HCT116 (cell line): ENCODE data around the gene ATP5PO. TPM values are rescaled to one million over a fixed set of nuclear protein-coding genes. Genes with fewer than 3 reads are reported as not detected.

ENCODE experiments used
- ATAC-seq: fragments of 200-7000 bp; cut with Tn5 transposase; 2 replicates; pipeline ENCODE4 v1.9.1; 2020; ENCODE audit warnings: mild to moderate bottlenecking, moderate library complexity
- BruUV-seq: library from RNA; stranded (reverse); fragments of 400-500 nt; replicated peaks from 2 replicates; lab custom pipeline; 2021; lab: Mats Ljungman, UMichigan
- CTCF ChIA-PET: fragments of 300-600 bp; sonication (Branson Sonifier 250); formaldehyde crosslinking; loops from one replicate; lab custom pipeline; 2021; ENCODE audit warnings: antibody characterized with exemption; lab: Charles Lee
- POLR2A ChIA-PET: fragments of 300-600, 350-600 bp; sonication (Branson Sonifier 250); formaldehyde crosslinking; loops from one replicate; lab custom pipeline; 2021; ENCODE audit warnings: antibody characterized with exemption; lab: Charles Lee
- RAD21 ChIA-PET, 2 experiments: fragments of 300-600 bp; sonication (Branson Sonifier 250); formaldehyde crosslinking; loops; one replicate each; lab custom pipeline; 2023; ENCODE audit warnings: low total read pairs in 2 of 2; ENCODE audit not compliant: uncharacterized antibody in 2 of 2, unreplicated experiment in 2 of 2, low non-redundant PET in 1 of 2; lab: Charles Lee
- DNase-seq: peaks from one replicate; pipeline ENCODE4 v3.0.0-alpha.2; 2010; ENCODE audit warnings: low read depth, low spot score
- H2AFZ ChIP-seq: fragments of 200-600 bp; shearing (Covaris generic), sonication (generic); 2 replicates; pipeline ENCODE4 v1.6.1; 2017; ENCODE audit warnings: low read depth, mixed run types, mixed read lengths, antibody characterized with exemption, low read length; ENCODE audit not compliant: poor library complexity, severe bottlenecking
- H3K27ac ChIP-seq: 2 replicates; pipeline ENCODE4 v1.5.1; 2012; ENCODE audit warnings: low read depth, low read length
- H3K27me3 ChIP-seq: fragments of 200-600 bp; sonication (generic); 2 replicates; pipeline ENCODE4 v1.6.1; 2016; ENCODE audit warnings: mixed run types, low read length, mixed read lengths; ENCODE audit not compliant: insufficient read depth
- H3K36me3 ChIP-seq, 2 experiments: fragments of 200-500 bp in 1 of 2; fragments of 200-600 bp in 1 of 2; sonication (Bioruptor generic) in 1 of 2; sonication (generic) in 1 of 2; 2 replicates each; pipeline versions ENCODE4 v1.5.1 to v1.6.1; 2014 to 2016; ENCODE audit warnings: low read length in 2 of 2, inconsistent platforms in 1 of 2, mixed read lengths in 1 of 2, mixed run types in 1 of 2; ENCODE audit not compliant: insufficient read depth in 2 of 2, control insufficient read depth in 1 of 2
- H3K4me1 ChIP-seq, 2 experiments: fragments of 200-600 bp in 1 of 2; sonication (generic) in 1 of 2; 2 replicates each; pipeline versions ENCODE4 v1.5.1 to v1.6.1; 2012 to 2017; ENCODE audit warnings: low read length in 2 of 2, inconsistent platforms in 1 of 2, mild to moderate bottlenecking in 1 of 2, mixed read lengths in 1 of 2, mixed run types in 1 of 2, moderate library complexity in 1 of 2; ENCODE audit not compliant: insufficient read depth in 2 of 2, control insufficient read depth in 1 of 2
- H3K4me2 ChIP-seq: fragments of 200-600 bp; sonication (generic); 2 replicates; pipeline ENCODE4 v1.6.1; 2017; ENCODE audit warnings: mixed run types, low read length, mixed read lengths
- H3K4me3 ChIP-seq, 2 experiments: fragments of 200-600 bp in 1 of 2; sonication (generic) in 1 of 2; replicated peaks in 1 of 2; 2 replicates each; pipeline ENCODE4 v1.5.1; 2011 to 2016; ENCODE audit warnings: low read length in 2 of 2, control low read depth in 1 of 2, low read depth in 1 of 2, mild to moderate bottlenecking in 1 of 2, mixed read lengths in 1 of 2, mixed run types in 1 of 2
- H3K79me2 ChIP-seq: fragments of 200-600 bp; sonication (generic); 2 replicates; pipeline ENCODE4 v1.6.1; 2017; ENCODE audit warnings: mild to moderate bottlenecking, mixed run types, low read length, moderate library complexity, mixed read lengths; ENCODE audit not compliant: insufficient read depth
- H3K9ac ChIP-seq: fragments of 200-600 bp; sonication (generic); 2 replicates; pipeline ENCODE4 v1.6.1; 2016; ENCODE audit warnings: low read length, mixed read lengths
- H3K9me2 ChIP-seq: fragments of 200-600 bp; sonication (generic), shearing (Covaris generic); 2 replicates; pipeline ENCODE4 v1.6.1; 2017; ENCODE audit warnings: mixed run types, mild to moderate bottlenecking, moderate library complexity; ENCODE audit not compliant: insufficient read depth
- H3K9me3 ChIP-seq, 2 experiments: fragments of 200-500 bp in 1 of 2; fragments of 200-600 bp in 1 of 2; sonication (Bioruptor generic) in 1 of 2; sonication (generic) in 1 of 2; 2 replicates each; pipeline ENCODE4 v1.6.1; 2014 to 2017; ENCODE audit warnings: low read length in 2 of 2, mixed read lengths in 2 of 2, inconsistent platforms in 1 of 2, low read depth in 1 of 2, mild to moderate bottlenecking in 1 of 2, mixed run types in 1 of 2, moderate library complexity in 1 of 2; ENCODE audit not compliant: control insufficient read depth in 1 of 2, insufficient read depth in 1 of 2
- H4K20me1 ChIP-seq: fragments of 200-600 bp; sonication (generic), shearing (Covaris generic); 2 replicates; pipeline ENCODE4 v1.6.1; 2017; ENCODE audit warnings: mixed run types, mild to moderate bottlenecking, moderate library complexity; ENCODE audit not compliant: insufficient read depth
- CBX3 ChIP-seq: IDR thresholded peaks from 2 replicates; pipeline ENCODE4 v1.6.1; 2012; ENCODE audit warnings: low read depth
- ELF1 ChIP-seq: IDR thresholded peaks from 2 replicates; pipeline ENCODE4 v1.6.1; 2012; ENCODE audit warnings: low read depth, borderline replicate concordance
- EZH2 ChIP-seq: fragments of 200-600 bp; sonication (generic); IDR thresholded peaks from 2 replicates; pipeline ENCODE4 v1.6.1; 2017; ENCODE audit warnings: antibody characterized with exemption, mixed run types
- FOSL1 ChIP-seq: IDR thresholded peaks from 2 replicates; pipeline ENCODE4 v1.6.1; 2012; ENCODE audit warnings: low read depth
- JUND ChIP-seq: IDR thresholded peaks from 2 replicates; pipeline ENCODE4 v1.6.1; 2012
- RAD21 ChIP-seq: IDR thresholded peaks from 2 replicates; pipeline ENCODE4 v1.6.1; 2012; ENCODE audit warnings: low read depth, mild to moderate bottlenecking
- SIN3A ChIP-seq: IDR thresholded peaks from 2 replicates; pipeline ENCODE4 v1.6.1; 2012; ENCODE audit warnings: low read depth
- SP1 ChIP-seq: IDR thresholded peaks from 2 replicates; pipeline ENCODE4 v1.6.1; 2012; ENCODE audit warnings: low read depth
- SRF ChIP-seq: IDR thresholded peaks from 2 replicates; pipeline ENCODE4 v1.6.1; 2012; ENCODE audit warnings: low read depth
- intact Hi-C: fragments of 100-400 bp; cut with micrococcal nuclease; formaldehyde crosslinking; loops from 2 replicates; pipeline ENCODE4 v1.10.0; 2022
- total RNA-seq: library from RNA; stranded (reverse); gene quantifications from one replicate; pipeline ENCODE4 v1.2.1, GENCODE V29; 2021; ENCODE audit not compliant: unreplicated experiment
- TF ChIP-seq, protein P1 (sequence below), 3 experiments: fragments of 200-600 bp in 1 of 3; sonication (generic) in 1 of 3; IDR thresholded peaks in 2 of 3; conservative IDR thresholded peaks in 1 of 3; 2 replicates each; pipeline ENCODE4 v1.5.1; 2012 to 2017; ENCODE audit warnings: low read depth in 2 of 3, low read length in 2 of 3, antibody characterized with exemption in 1 of 3, borderline replicate concordance in 1 of 3, control low read depth in 1 of 3, mild to moderate bottlenecking in 1 of 3, mixed read lengths in 1 of 3, mixed run types in 1 of 3, moderate library complexity in 1 of 3; ENCODE audit not compliant: insufficient read depth in 1 of 3
- TF ChIP-seq, protein P2 (sequence below): IDR thresholded peaks from 2 replicates; pipeline ENCODE4 v1.6.1; 2012
- TF ChIP-seq, protein P3 (sequence below): IDR thresholded peaks from 2 replicates; pipeline ENCODE4 v1.6.1; 2012; ENCODE audit warnings: low read depth
- TF ChIP-seq, protein P4 (sequence below): IDR thresholded peaks from 2 replicates; pipeline ENCODE4 v1.6.1; 2011; ENCODE audit warnings: mild to moderate bottlenecking, low read length, moderate library complexity; ENCODE audit not compliant: insufficient replicate concordance; ENCODE audit errors: extremely low read depth

ATP5PO gene
- total RNA-seq, 1 experiment from 2014 or later: 238 TPM

DNA sequence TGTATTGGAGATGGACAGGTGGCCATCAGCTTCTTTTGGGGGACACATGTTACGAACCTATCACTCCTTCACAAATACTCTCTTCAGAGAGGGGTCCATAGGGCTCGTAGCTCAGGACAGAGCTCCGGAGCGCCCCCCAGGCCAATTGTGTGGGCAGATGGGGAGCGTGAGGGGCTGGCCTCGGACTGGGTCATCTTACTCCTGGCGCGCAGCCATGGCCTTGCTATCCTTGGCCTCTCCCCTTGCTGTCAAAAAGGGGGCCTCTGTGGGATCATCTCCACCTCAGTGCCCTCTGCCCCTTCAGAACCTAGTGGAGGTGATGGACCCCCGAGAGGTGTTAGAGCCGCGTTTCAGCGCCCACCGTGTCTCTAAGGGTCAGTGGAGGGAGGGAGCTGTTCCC lies 35.0 kb downstream of the ATP5PO start:
- H3K9me2 ChIP-seq: no peaks in the 10 kb centered on the region
- no peaks in the 10 kb centered on the region for H3K4me1 ChIP-seq
- H3K9me3 ChIP-seq: no peaks in the 10 kb centered on the region
- no TSS peak for BruUV-seq
- no peaks in the 10 kb centered on the region for H3K36me3 ChIP-seq
- H3K27ac ChIP-seq: no peak overlapping the region
- H3K79me2 ChIP-seq: no peaks in the 10 kb centered on the region
- no peak overlapping the region for H2AFZ ChIP-seq
- intact Hi-C loops: no loop called here
- H3K4me2 ChIP-seq: no peak overlapping the region
- no peak for TF ChIP-seq EZH2
- no peak for TF ChIP-seq SIN3A
- no peak for TF ChIP-seq SRF
- TF ChIP-seq, protein P1, sequence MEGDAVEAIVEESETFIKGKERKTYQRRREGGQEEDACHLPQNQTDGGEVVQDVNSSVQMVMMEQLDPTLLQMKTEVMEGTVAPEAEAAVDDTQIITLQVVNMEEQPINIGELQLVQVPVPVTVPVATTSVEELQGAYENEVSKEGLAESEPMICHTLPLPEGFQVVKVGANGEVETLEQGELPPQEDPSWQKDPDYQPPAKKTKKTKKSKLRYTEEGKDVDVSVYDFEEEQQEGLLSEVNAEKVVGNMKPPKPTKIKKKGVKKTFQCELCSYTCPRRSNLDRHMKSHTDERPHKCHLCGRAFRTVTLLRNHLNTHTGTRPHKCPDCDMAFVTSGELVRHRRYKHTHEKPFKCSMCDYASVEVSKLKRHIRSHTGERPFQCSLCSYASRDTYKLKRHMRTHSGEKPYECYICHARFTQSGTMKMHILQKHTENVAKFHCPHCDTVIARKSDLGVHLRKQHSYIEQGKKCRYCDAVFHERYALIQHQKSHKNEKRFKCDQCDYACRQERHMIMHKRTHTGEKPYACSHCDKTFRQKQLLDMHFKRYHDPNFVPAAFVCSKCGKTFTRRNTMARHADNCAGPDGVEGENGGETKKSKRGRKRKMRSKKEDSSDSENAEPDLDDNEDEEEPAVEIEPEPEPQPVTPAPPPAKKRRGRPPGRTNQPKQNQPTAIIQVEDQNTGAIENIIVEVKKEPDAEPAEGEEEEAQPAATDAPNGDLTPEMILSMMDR (IDR thresholded peaks at IDR 0.05 in 2 of 3, conservative IDR thresholded peaks at IDR 0.05 in 1 of 3; ENCODE audit: borderline replicate concordance in 1 of 3, insufficient read depth in 1 of 3, low read depth in 2 of 3, low read length in 2 of 3): no peak
- TF ChIP-seq ELF1: no peak
- no peak for TF ChIP-seq JUND
- TF ChIP-seq, protein P2, sequence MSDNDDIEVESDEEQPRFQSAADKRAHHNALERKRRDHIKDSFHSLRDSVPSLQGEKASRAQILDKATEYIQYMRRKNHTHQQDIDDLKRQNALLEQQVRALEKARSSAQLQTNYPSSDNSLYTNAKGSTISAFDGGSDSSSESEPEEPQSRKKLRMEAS: no peak
- TF ChIP-seq, protein P3, sequence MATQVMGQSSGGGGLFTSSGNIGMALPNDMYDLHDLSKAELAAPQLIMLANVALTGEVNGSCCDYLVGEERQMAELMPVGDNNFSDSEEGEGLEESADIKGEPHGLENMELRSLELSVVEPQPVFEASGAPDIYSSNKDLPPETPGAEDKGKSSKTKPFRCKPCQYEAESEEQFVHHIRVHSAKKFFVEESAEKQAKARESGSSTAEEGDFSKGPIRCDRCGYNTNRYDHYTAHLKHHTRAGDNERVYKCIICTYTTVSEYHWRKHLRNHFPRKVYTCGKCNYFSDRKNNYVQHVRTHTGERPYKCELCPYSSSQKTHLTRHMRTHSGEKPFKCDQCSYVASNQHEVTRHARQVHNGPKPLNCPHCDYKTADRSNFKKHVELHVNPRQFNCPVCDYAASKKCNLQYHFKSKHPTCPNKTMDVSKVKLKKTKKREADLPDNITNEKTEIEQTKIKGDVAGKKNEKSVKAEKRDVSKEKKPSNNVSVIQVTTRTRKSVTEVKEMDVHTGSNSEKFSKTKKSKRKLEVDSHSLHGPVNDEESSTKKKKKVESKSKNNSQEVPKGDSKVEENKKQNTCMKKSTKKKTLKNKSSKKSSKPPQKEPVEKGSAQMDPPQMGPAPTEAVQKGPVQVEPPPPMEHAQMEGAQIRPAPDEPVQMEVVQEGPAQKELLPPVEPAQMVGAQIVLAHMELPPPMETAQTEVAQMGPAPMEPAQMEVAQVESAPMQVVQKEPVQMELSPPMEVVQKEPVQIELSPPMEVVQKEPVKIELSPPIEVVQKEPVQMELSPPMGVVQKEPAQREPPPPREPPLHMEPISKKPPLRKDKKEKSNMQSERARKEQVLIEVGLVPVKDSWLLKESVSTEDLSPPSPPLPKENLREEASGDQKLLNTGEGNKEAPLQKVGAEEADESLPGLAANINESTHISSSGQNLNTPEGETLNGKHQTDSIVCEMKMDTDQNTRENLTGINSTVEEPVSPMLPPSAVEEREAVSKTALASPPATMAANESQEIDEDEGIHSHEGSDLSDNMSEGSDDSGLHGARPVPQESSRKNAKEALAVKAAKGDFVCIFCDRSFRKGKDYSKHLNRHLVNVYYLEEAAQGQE: no peak
- TF ChIP-seq FOSL1: no peak
- TF ChIP-seq, protein P4, sequence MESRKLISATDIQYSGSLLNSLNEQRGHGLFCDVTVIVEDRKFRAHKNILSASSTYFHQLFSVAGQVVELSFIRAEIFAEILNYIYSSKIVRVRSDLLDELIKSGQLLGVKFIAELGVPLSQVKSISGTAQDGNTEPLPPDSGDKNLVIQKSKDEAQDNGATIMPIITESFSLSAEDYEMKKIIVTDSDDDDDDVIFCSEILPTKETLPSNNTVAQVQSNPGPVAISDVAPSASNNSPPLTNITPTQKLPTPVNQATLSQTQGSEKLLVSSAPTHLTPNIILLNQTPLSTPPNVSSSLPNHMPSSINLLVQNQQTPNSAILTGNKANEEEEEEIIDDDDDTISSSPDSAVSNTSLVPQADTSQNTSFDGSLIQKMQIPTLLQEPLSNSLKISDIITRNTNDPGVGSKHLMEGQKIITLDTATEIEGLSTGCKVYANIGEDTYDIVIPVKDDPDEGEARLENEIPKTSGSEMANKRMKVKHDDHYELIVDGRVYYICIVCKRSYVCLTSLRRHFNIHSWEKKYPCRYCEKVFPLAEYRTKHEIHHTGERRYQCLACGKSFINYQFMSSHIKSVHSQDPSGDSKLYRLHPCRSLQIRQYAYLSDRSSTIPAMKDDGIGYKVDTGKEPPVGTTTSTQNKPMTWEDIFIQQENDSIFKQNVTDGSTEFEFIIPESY: no peak
- TF ChIP-seq RAD21: no peak
- TF ChIP-seq CBX3: no peak
- no peak for TF ChIP-seq SP1
- ATAC-seq (no peak), DNase-seq (no peak)
- ChIA-PET RAD21 (no interaction called here), CTCF (no interaction called here), POLR2A (no interaction called here)
- no peaks in the 10 kb centered on the region for H4K20me1 ChIP-seq
- no peak overlapping the region for H3K4me3 ChIP-seq
- no peak overlapping the region for H3K9ac ChIP-seq
- H3K27me3 ChIP-seq: no peaks in the 10 kb centered on the region; the same call in 1 of the 2 replicates
